G401 (cell line): Measurements from ENCODE around the gene LRBA. TPM values are rescaled to one million over a fixed set of nuclear protein-coding genes. Genes with fewer than 3 reads are reported as not detected.
"Not testable (repeated sequence)": the region's sequence is repeated elsewhere in the genome, so short reads cannot be mapped to it uniquely, and the experiment has no call there.

ENCODE experiments used
- DNase-seq: peaks from one replicate; pipeline ENCODE4 v3.0.0-alpha.2; 2015; ENCODE audit warnings: low spot score
- in situ Hi-C: cut with HindIII; loops from 2 replicates; pipeline ENCODE4 v1.10.0; 2016; ENCODE audit warnings: low sequenced_read_pairs, mixed read lengths
- total RNA-seq: library from RNA; depleted of rRNA; stranded (reverse); fragments of >200 nt; shearing (Covaris generic); gene quantifications from 2 replicates; pipeline ENCODE4 v1.2.3, GENCODE V29; 2014

The LRBA gene
- total RNA-seq, 1 experiment from 2014 or later = 71.7 TPM

- no peak for DNase-seq
- in situ Hi-C loops = no loop called here
Observed at GRCh38 chr4:151021637-151022334, 6.7 kb upstream of the LRBA start.

DNA sequence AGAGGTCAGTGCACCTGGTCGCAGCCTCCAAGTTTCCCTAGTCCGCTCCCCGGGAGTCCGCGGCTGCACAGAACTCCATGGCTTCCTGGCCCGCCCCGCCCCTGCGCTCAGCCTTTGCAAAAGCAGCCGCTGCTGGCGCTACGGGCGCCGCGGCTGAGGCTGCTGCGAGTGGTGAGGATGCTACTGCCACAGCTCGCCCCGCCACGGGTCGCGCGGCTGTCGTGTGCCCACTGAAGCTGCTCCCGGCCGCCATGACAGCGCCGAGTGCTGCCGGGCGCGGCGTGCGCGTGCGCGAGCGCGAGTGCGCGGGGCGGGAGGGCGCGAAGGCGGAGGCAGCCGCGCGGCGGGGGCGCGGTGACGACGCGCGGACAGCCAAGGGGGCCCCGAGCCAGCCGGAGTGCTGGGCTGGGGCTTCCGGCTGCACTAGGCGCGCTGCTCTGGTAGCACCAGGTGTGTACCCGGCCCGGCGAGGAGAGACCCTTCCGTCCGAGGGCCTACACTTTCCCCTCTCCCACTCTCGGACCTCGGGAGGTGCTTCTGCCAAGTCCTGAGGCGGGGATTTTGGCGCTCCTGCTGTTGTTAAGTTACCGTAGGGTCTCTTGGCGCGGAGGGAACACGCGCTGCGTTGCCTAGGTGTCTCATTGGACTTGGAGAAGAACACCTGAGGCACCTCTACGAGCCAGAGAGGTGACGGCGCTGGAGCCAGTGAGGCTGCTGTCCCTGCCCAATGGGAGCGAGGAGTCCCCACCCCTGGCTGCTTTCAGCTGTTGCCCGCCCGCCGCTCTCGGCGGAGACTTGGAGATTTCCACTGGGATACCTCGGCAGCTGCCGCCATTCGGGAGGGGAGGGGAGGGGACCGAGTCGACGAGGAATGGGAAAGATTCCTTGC, 619 bp upstream of the LRBA start:
- peak; percentile 75 for DNase-seq
- in situ Hi-C loops = no loop called here

GRCh38 chr4:151013944-151014343, 1.1 kb downstream of the LRBA start:
- DNase-seq = no peak
- in situ Hi-C loops = no loop called here

- peak; percentile 7 for DNase-seq
Observed at GRCh38 chr4:151013491-151013890, 1.6 kb downstream of the LRBA start.

GRCh38 chr4:151012820-151013219, 2.3 kb downstream of the LRBA start:
- in situ Hi-C loops = no loop called here
- peak; percentile 13 for DNase-seq

More at GRCh38 chr4:151013491-151013890, 1.6 kb downstream of the LRBA start:
- in situ Hi-C loops = no loop called here

GRCh38 chr4:151012376-151012775, 2.7 kb downstream of the LRBA start:
- in situ Hi-C loops = no loop called here
- DNase-seq = no peak

DNA sequence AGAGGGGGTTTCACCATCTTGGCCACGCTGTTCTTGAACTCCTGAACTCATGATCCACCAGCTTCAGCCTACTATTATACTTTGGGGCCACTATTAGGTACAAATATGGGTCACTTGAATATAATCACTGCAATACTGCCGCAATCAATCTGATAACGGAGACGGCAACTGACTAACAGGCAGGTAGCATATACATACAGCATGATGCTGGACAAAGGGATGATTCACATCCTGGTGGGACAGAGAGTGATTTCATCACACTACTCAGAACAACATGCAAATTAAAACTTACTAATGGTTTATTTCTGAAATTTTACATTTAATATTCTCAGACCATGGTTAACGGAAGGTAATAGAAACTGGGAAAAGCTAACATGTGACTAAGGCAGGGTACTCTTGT, 10.9 kb downstream of the LRBA start:
- in situ Hi-C loops = no loop called here
- no peak for DNase-seq

DNA sequence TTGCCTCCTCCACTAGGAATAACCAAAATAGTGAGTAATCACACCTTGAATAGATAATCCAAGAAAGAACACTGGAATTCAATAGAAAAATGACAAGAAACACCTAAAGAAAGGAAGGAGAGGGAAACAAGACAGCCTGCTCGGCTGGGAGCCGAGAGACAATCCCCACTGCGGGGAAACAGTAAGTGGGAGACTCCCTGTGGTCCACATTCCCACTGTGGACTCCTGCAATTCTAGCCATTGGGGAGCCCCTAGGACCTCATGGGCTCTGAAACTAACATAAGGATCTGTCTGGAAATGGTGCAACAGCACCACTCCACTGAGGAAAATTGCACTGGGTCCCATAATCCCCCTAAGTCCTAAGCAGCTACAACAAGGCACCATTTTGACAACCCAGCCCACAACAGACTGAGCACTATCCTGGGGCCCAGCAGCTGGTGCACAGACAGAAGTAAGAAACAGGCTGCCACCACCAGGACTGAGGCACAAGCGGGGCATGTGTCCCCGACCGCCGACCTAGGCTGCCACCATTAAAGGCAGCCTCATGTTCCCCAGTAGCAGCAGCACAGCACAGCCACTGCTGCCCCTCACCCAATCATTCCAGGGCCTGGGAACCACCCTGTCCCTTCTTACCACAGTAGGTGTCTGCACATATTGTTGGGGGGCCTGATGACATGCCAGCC, 14.2 kb downstream of the LRBA start:
- DNase-seq = no peak
- in situ Hi-C loops = no loop called here

- in situ Hi-C loops = no loop called here
- DNase-seq = no peak
Observed at GRCh38 chr4:150999086-150999485, 16.0 kb downstream of the LRBA start.

- in situ Hi-C loops = no loop called here
- no peak for DNase-seq
Observed at GRCh38 chr4:150997141-150997540, 17.9 kb downstream of the LRBA start.

GRCh38 chr4:150994721-150995120, 20.4 kb downstream of the LRBA start:
- DNase-seq = no peak
- in situ Hi-C loops = no loop called here

DNA sequence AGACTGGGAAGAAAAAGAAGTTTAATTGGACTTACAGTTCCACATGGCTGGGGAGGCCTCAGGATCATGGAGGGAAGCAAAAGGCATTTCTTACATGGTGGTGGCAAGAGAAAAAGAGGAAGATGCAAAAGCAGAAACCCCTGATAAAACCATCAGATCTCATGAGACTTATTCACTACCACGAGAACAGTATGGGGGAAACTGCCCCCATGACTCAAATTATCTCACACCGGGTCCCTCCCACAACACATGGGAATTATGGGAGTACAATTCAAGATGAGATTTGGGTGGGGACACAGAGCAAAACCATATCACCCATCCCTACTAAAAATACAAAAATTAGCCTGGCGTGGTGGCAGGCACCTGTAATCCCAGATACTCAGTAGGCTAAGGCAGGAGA, 21.5 kb downstream of the LRBA start:
- DNase-seq, in situ Hi-C loops: not testable (repeated sequence)

DNA sequence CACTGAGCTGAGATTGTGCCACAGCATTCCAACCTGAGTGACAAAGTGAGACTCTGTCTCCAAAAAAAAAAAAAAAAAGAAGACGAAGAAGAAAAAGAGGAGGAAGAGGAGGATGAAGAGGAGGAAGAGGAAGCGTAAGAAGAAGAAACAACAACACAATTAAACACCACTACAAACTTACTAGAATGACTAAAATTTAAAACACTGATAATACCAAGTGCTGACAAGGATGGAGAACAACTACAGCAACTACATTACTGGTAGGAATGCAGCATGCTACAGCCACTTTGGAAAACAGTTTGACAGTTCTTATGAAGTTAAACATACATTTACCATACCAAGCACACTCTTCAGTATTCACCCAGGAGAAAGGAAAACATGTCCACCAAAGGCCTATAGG, 24.1 kb downstream of the LRBA start:
- no peak for DNase-seq
- in situ Hi-C loops = no loop called here

- no peak for DNase-seq
- in situ Hi-C loops = no loop called here
Observed at GRCh38 chr4:150990250-150990649, 24.8 kb downstream of the LRBA start.

DNA sequence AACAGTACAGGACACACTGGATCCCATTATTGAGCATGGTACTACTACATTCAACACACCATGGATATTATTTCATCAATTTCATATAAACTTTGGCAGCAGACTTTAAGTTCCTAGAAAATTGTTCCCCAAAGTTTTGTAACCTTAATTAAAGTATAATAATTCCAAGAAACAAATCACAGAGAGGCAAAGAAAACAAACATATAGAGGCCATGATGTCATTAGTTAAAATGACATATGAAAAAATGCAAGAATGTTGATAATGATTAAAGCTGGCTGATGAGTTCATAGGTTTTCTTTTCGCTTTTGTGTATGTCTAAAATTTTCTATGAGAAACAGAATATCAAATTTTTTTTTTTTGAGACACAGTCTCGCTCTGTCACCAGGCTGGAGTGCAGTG, 26.8 kb downstream of the LRBA start:
- DNase-seq = no peak
- in situ Hi-C loops = no loop called here

DNA sequence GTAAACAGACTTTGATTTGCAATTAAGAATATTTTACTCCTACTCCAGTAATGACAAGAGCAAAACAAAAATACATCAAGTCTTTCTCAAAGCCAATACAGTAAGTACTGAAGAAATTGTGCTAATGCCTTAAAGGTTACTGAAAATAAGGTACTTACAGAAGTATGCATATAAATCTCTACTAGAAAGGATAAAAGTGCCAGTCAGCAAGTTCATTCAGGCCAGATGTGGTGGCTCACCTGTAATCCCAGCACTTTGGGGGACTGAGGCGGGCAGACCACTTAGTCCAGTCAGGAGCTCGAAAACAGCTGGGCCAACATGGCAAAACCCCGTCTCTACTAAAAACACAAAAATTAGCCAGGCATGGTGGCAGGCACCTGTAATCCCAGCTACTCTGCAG, 27.9 kb downstream of the LRBA start:
- in situ Hi-C loops = no loop called here
- DNase-seq = no peak

GRCh38 chr4:150986085-150986484, 29.0 kb downstream of the LRBA start:
- DNase-seq = no peak
- in situ Hi-C loops = no loop called here

DNA sequence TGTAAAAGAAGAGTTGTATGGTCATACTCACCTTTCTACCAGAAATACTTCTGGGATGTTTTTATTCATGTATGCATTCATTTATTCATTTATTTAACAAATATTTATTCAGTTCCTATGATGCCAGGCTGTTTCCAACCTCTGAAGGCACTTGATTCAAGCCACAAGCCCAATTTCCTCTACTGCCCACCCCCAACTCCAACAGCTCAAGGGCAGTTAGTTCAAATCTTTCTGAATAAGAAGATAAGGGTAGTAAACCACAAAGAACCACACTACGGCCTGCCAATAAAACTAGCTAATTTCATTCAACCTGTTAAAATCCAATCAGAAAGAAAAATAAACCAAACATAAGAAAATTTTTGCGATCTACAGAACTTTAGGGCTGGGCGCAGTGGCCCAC, 31.2 kb downstream of the LRBA start:
- in situ Hi-C loops = no loop called here

DNA sequence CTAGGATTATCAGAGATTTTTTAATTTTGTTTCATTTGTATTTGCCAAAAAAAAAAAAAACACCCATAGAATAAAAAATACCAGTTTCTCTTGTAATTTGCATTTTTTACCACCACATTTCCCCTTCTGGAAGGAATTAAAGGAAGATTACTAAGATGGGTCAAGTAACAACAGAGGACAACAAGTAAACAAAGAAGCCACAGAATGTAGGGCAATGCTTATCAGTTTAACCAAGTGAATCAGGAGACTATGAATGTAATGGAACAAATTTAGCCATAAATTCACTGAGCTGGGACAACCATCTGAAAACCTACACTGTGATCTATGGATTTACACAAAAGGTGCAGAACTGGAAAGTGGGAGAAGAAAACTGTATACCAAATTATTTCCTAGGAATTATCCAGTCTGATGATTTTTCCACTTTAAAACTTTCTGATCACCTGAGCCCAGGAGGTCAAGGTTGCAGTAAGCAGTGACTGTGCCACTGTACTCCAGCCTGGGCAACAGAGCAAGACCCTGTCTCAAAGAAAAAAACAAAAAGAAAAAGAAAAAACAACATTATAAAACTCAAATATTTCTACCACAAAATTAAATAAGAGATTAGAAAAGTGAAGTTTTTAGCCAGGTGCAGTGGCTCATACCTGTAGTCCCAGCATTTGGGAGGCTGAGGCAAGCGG, 32.4 kb downstream of the LRBA start:
- no peak for DNase-seq
- in situ Hi-C loops = no loop called here

More for the DNA sequence above, 31.2 kb downstream of the LRBA start:
- no peak for DNase-seq
